ENCODE data around the gene MT3.

The MT3 gene

GRCh38 chr16:56549744-56550385 lies 39.5 kb upstream of the MT3 start:
- CTCF ChIA-PET, result interaction anchor here (2.3 kb wide), 1 partner anchor 27 kb away, joined by 6 read pairs; no protein-coding TSS in a partner anchor
- TF ChIP-seq, protein P1, sequence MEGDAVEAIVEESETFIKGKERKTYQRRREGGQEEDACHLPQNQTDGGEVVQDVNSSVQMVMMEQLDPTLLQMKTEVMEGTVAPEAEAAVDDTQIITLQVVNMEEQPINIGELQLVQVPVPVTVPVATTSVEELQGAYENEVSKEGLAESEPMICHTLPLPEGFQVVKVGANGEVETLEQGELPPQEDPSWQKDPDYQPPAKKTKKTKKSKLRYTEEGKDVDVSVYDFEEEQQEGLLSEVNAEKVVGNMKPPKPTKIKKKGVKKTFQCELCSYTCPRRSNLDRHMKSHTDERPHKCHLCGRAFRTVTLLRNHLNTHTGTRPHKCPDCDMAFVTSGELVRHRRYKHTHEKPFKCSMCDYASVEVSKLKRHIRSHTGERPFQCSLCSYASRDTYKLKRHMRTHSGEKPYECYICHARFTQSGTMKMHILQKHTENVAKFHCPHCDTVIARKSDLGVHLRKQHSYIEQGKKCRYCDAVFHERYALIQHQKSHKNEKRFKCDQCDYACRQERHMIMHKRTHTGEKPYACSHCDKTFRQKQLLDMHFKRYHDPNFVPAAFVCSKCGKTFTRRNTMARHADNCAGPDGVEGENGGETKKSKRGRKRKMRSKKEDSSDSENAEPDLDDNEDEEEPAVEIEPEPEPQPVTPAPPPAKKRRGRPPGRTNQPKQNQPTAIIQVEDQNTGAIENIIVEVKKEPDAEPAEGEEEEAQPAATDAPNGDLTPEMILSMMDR (IDR thresholded peaks at IDR 0.05; ENCODE audit: control extremely low read depth, extremely low read depth, low read depth, missing control alignments), result no peak
- POLR2A ChIA-PET, result no interaction called here
- no peak for DNase-seq (ENCODE audit: extremely low spot score)

DNA sequence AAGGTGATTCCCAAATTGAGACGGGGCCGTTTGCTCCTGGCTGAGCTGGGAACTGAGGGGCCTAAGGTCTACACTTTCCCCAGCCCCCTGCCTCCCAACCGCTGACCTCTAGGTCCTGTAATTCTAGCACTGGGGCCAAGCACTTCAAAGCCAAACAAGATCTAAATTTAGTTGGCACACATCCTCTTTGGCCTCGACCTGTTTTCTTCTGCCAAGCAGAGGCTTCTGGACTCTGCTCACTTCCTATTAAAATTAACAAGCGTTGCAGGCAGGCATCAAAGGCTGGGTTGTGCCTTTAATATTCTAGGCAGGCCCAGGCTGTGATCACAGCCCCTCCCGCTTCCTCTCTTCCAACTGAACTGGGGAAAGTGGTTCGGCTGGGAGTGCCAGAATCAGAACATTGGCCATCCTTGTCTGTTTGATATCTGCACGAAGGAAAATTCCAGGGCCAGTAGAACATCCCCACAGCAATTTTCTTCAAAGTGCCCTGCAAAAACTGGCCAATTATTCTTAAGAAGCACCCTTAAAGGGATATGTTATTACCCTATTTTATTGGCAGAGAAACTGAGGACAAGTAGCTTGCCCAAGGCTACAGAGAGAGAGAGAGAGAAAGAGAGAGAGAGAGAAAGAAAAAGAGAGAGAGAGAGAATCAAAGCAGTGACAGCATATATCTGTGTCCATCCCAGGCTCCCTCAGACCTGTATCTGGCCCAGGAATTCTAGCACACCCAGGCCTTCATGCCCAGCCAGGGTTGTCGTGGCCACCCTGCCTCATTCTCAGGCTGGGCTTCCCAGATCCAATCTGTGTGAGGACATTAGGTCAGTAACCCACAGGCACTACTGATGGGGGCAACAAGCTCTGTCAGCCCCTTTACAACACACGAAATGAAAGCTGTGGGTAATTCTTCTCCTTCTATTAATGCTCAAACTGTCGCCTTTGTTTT lies 37.3 kb upstream of the MT3 start:
- TF ChIP-seq, protein P1 (IDR thresholded peaks at IDR 0.05; ENCODE audit: control extremely low read depth, extremely low read depth, low read depth, missing control alignments), result no peak
- DNase-seq (ENCODE audit: extremely low spot score), result no peak
- ChIA-PET POLR2A (no interaction called here), CTCF (interaction anchor here (1.8 kb wide), 1 partner anchor 24 kb away, joined by 4 read pairs; no protein-coding TSS in a partner anchor)

GRCh38 chr16:56554441-56554840 lies 34.9 kb upstream of the MT3 start:
- TF ChIP-seq, protein P1 (IDR thresholded peaks at IDR 0.05; ENCODE audit: control extremely low read depth, extremely low read depth, low read depth, missing control alignments), result no peak
- CTCF ChIA-PET, result no interaction called here
- POLR2A ChIA-PET, result no interaction called here
- no peak for DNase-seq (ENCODE audit: extremely low spot score)

DNA sequence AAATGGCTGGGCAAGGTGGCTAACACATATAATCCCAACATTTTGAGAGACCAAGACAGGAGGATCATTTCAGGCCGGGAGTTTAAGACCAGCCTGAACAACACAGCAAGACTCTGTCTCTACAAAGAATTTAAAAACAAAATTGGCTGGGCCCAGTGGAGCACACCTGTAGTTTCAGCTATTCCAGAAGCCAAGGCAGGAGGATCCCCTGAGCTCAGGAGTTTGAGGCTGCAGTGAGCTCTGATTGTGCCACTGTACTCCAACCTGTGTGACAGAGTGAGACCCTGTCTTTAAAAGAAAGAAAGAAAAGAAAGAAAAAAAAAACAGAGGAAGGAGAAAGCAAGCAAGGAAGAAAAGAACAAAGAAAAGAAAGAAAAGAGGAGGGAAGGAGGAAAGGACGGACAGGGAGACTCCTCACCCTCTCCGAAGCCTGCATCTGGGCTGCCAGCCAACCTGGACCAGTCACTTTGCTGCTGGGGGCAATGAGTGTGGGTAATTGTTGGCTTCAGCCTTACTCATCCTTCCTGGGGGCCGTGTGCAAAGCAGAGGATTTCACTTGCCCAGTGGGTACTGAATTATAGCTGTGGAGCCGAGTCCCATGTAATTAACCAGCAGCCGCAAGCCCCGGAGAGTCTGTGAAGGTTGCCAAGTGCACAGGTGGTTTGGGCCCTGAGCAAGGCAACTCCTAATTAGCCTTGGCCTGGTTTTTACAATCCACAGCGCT lies 31.1 kb upstream of the MT3 start:
- CTCF ChIA-PET, result interaction anchor here (1.2 kb wide), 1 partner anchor 16 kb away, joined by 3 read pairs; no protein-coding TSS in a partner anchor
- DNase-seq (ENCODE audit: extremely low spot score), result no peak
- TF ChIP-seq, protein P1 (IDR thresholded peaks at IDR 0.05; ENCODE audit: control extremely low read depth, extremely low read depth, low read depth, missing control alignments), result no peak
- POLR2A ChIA-PET, result no interaction called here

- TF ChIP-seq, protein P1 (IDR thresholded peaks at IDR 0.05; ENCODE audit: control extremely low read depth, extremely low read depth, low read depth, missing control alignments), result no peak
- POLR2A ChIA-PET, result no interaction called here
- CTCF ChIA-PET, result no interaction called here
- no peak for DNase-seq (ENCODE audit: extremely low spot score)
These were observed 30.2 kb upstream of the MT3 start for GRCh38 chr16:56559109-56559508.

DNA sequence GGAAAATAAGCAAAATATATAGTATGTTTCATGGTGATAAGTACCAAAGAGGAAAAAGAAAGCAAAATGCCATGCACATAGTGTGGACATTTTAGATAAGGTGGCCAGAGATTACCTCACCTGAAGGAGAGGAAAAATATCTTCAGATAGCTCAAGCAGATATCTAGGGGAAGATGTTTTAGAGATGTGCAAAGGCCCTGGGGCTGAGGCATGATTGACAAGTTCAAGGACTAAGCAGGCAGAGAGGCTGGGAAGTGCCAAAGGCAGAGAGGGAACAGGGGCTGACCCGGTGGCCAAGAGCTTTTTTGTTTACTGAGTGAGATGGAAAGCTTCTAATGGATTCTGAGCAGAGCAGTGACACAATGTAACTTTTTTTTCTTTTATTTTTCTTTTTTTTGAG lies 28.9 kb upstream of the MT3 start:
- POLR2A ChIA-PET, result no interaction called here

More for the DNA sequence above, 28.9 kb upstream of the MT3 start:
- DNase-seq (ENCODE audit: extremely low spot score), result no peak
- TF ChIP-seq, protein P1 (IDR thresholded peaks at IDR 0.05; ENCODE audit: control extremely low read depth, extremely low read depth, low read depth, missing control alignments), result no peak
- CTCF ChIA-PET, result interaction anchor here (1.3 kb wide), 1 partner anchor 32 kb away, joined by 3 read pairs; no protein-coding TSS in a partner anchor

All from GM10248 (cell line).